ENCODE data around the gene SLC35C1. TPM values are rescaled to one million over a fixed set of nuclear protein-coding genes. Genes with fewer than 3 reads are reported as not detected.

SLC35C1 gene
- total and polyA plus RNA-seq, 2 of the 8 experiments (the other 6 are each of a cell fraction or from before 2014, with no cell fraction given): 4.6 to 10.6 TPM

DNA sequence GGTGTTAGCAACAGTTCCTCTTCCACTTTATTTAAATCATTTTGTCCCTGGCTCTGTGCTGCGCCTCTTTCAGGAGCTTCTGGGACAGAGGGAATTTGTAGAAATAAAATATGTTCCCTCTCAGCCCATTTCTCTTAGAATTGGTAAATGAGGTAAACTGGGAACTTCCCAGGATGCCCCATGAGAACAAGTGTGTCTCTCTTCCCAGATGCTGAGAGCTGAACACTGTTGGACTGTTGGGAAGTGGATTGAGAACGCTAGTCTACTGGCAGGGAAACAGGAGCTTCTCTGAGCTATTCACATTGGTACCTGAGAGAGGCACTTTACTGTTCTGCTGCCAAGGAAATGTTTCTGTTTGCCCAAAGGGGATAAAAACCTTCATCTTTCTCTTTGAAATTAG, 46.3 kb downstream of the SLC35C1 start:
- H3K18ac ChIP-seq (ENCODE audit: extremely low read depth, low read length): no peak overlapping the region
- H2BK12ac ChIP-seq (ENCODE audit: low read depth, low read length): no peak overlapping the region
- H4K8ac ChIP-seq (ENCODE audit: extremely low read depth, insufficient read depth, low read length): no peak overlapping the region
- POLR2A ChIA-PET (ENCODE audit: partially characterized antibody): no interaction called here
- no peak overlapping the region for H3K27ac ChIP-seq (ENCODE audit: low read depth, low read length)
- DNase-seq (ENCODE audit: low read depth in 1 of 2, low spot score in 2 of 2): no peak
- no peak overlapping the region for H2AFZ ChIP-seq (ENCODE audit: low read length)
- no peak overlapping the region for H3K4ac ChIP-seq (replicated peaks; ENCODE audit: insufficient read length, low read depth, low read length)
- no peak overlapping the region for H3K23ac ChIP-seq (ENCODE audit: insufficient read length)
- H3K27me3 ChIP-seq (replicated peaks in 1 of 4; ENCODE audit: control insufficient read depth in 3 of 4, extremely low read depth in 1 of 4, insufficient read depth in 3 of 4, low read length in 3 of 4): peaks cover 1 to 13% (median 6%) of the 10 kb centered on the region in 4 experiments; a peak in 6 of 7 replicates
- H3K4me1 ChIP-seq (replicated peaks in 1 of 4; ENCODE audit: control insufficient read depth in 3 of 4, insufficient read depth in 4 of 4, low read length in 3 of 4): peaks cover 9 to 37% (median 16%) of the 10 kb centered on the region in 4 experiments
- peaks cover 2% of the 10 kb centered on the region; the same call in 1 of the 2 replicates for H3K23me2 ChIP-seq (ENCODE audit: low read depth, low read length)
- H3K36me3 ChIP-seq (ENCODE audit: control insufficient read depth in 2 of 4, insufficient read depth in 4 of 4, low read length in 3 of 4): no peaks in the 10 kb centered on the region
- CTCF ChIA-PET (ENCODE audit: partially characterized antibody): interaction anchor here (0.6 to 1.9 kb wide), 8 partner anchors 9 to 467 kb away, joined by 3 to 5 read pairs (median 4); no protein-coding TSS in a partner anchor
- H4K5ac ChIP-seq (ENCODE audit: insufficient read length, low read depth, low read length): no peak overlapping the region
- no peak for FAIRE-seq
- H2BK120ac ChIP-seq (replicated peaks; ENCODE audit: low read depth, low read length): no peak overlapping the region
- H4K20me1 ChIP-seq (replicated peaks in 1 of 2; ENCODE audit: control insufficient read depth in 1 of 2, insufficient read depth in 2 of 2, low read length in 2 of 2): peaks cover 2 to 13% of the 10 kb centered on the region in 2 experiments
- H3K56ac ChIP-seq (replicated peaks; ENCODE audit: insufficient read length, low read depth, low read length): no peak overlapping the region
- no peak overlapping the region for H3K4me2 ChIP-seq (ENCODE audit: insufficient read depth in 1 of 2, low read depth in 2 of 2, low read length in 2 of 2)
- 0 out of 4 replicates have a peak, but pooled peaks cover 0 to 5% of the 10 kb centered on the region in 2 experiments for H3K79me2 ChIP-seq (ENCODE audit: control insufficient read depth in 1 of 2, insufficient read depth in 2 of 2, low read length in 2 of 2)
- H3K9me3 ChIP-seq (ENCODE audit: insufficient read depth in 2 of 2, low read depth in 1 of 2, low read length in 1 of 2): no peaks in the 10 kb centered on the region
- H3K79me1 ChIP-seq (ENCODE audit: low read depth, low read length): peaks cover 2% of the 10 kb centered on the region; the same call in 1 of the 2 replicates
- TF ChIP-seq TAF7 (optimal IDR thresholded peaks at IDR 0.05; ENCODE audit: borderline replicate concordance, low read depth, low read length) (no peak), PHF8 (conservative IDR thresholded peaks at IDR 0.05; ENCODE audit: low read depth, low read length) (no peak), RAD21 (IDR thresholded peaks at IDR 0.05 in 1 of 2, conservative IDR thresholded peaks at IDR 0.05 in 1 of 2; ENCODE audit: low read depth in 2 of 2, low read length in 2 of 2) (no peak), BACH1 (IDR thresholded peaks at IDR 0.05; ENCODE audit: low read length) (no peak), MAFK (IDR thresholded peaks at IDR 0.05; ENCODE audit: low read depth, low read length) (no peak), TAF1 (IDR thresholded peaks at IDR 0.05; ENCODE audit: low read depth, low read length) (no peak), FOSL1 (IDR thresholded peaks at IDR 0.05; ENCODE audit: insufficient read depth, low read depth, low read length) (no peak), GTF2F1 (IDR thresholded peaks at IDR 0.05; ENCODE audit: borderline replicate concordance, low read depth, low read length) (no peak), ASH2L (IDR thresholded peaks at IDR 0.05; ENCODE audit: low read length) (no peak), NANOG (IDR thresholded peaks at IDR 0.05; ENCODE audit: insufficient read depth, low read depth, low read length, poor library complexity, severe bottlenecking) (no peak), BCL11A (IDR thresholded peaks at IDR 0.05; ENCODE audit: low read depth in 2 of 2, low read length in 2 of 2) (no peak)
- TF ChIP-seq, protein P1, sequence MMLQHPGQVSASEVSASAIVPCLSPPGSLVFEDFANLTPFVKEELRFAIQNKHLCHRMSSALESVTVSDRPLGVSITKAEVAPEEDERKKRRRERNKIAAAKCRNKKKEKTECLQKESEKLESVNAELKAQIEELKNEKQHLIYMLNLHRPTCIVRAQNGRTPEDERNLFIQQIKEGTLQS (IDR thresholded peaks at IDR 0.05; ENCODE audit: insufficient read depth, low read depth, low read length): no peak
- H2BK20ac ChIP-seq (ENCODE audit: low read length): no peak overlapping the region
- no peak overlapping the region for H3K4me3 ChIP-seq (ENCODE audit: extremely low read depth in 1 of 4, insufficient read depth in 2 of 4, low read depth in 3 of 4, low read length in 4 of 4)
- H2BK15ac ChIP-seq (ENCODE audit: low read length): no peak overlapping the region
- H3K14ac ChIP-seq (ENCODE audit: insufficient read length): no peak overlapping the region
- WGBS, 2 experiments (ENCODE audit: extremely low coverage in 1 of 2, insufficient coverage in 1 of 2, insufficient read length in 1 of 2, insufficient replicate concordance in 2 of 2, low coverage in 1 of 2, low lambda C conversion rate in 2 of 2, missing lambda C conversion rate in 1 of 2): 98% methylated on average over 2 of the region's 2 CpGs; no CpG with 5 or more reads in 1 of the 2 experiments
- H3K9ac ChIP-seq (replicated peaks in 1 of 4; ENCODE audit: extremely low read depth in 1 of 4, low read depth in 3 of 4, low read length in 3 of 4): no peak overlapping the region
- no peak overlapping the region for H2BK5ac ChIP-seq (ENCODE audit: low read depth, low read length)
- H2AK5ac ChIP-seq (ENCODE audit: low read depth, low read length): no peak overlapping the region
- no peak overlapping the region for H4K91ac ChIP-seq (replicated peaks; ENCODE audit: insufficient read length, low read length)

Data from H1 (cell line).